GM18873 (cell line): Measurements from ENCODE around the gene TATDN3.
"Not testable (repeated sequence)": the region's sequence is repeated elsewhere in the genome, so short reads cannot be mapped to it uniquely, and the experiment has no call there.

ENCODE experiments used
- ATAC-seq: cut with Tn5 transposase; IDR thresholded peaks from one replicate; pipeline ENCODE4 v1.9.1; 2021; ENCODE audit warnings: mild to moderate bottlenecking, moderate library complexity, moderate number of reproducible peaks; ENCODE audit not compliant: unreplicated experiment, low FRiP score

The TATDN3 gene, protein sequence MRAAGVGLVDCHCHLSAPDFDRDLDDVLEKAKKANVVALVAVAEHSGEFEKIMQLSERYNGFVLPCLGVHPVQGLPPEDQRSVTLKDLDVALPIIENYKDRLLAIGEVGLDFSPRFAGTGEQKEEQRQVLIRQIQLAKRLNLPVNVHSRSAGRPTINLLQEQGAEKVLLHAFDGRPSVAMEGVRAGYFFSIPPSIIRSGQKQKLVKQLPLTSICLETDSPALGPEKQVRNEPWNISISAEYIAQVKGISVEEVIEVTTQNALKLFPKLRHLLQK

DNA sequence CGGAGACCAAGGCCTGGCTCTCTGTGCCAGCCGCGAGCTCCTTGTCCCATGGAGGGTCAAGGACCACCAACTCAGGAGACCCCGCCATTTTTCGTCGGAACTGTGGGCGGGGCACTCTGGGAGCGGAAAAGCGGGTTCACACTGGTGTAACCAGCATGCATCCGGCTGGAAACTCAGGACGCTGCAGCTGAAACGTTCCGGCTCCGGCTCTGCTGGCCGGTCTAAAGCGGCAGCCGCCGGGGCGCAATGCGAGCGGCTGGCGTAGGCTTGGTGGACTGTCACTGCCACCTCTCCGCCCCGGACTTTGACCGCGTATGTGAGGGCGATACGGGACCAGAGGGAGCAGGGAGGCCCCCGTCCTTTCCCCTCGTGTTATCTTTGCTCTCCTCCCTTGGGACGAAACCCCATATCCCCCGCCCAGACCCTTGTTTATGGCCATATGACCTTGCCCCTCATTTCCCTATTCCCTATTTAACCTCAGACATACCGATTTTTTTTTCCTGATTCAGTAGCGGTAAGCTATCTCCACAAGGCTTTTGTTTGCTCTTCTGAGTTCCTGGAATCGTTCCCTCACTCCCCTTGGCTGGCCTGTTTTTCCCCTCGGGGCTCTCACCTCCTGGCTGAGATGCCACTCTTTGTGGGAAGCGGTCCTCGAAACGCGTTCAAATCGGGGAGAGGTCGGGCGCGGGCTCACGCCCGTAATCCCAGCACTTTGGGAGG is at the start of gene TATDN3, which contains the start of gene NSL1:
Gene TATDN3, plus strand, starts transcription at position 219 of the 720 bp plus-strand sequence. Its CDS starts 28 bp downstream, at position 247.
Gene NSL1, minus strand, starts transcription at position 102 of the 720 bp plus-strand sequence. Its CDS starts 14 bp downstream, at position 88.
- ATAC-seq, result peak; percentile 59

DNA sequence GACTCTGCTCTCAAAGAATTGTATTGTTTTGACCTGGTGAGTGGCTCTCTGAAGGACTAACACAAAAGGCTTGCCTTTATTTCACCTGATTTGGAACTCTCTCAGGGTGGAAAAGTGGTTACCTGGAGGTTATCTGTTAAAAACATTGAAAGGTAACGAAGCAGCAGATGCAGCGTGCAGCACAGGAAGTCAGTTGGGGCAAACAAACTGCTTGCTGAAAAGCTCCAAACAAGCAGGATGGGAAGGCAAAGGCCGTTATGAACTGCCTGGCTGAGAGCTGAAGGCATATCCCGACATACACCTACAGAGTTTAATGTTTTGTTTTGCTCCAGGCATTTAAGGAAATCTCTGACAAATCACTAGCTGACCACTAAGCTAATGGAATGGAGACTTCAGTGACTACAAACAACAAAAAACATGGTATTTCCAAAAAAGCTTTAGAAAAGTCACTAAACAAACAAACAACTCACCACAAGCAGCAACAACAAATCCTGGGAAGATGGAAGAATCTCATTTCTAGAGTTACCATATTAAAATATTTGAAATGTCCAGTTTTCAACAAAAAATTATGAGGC is 47.7 kb upstream of the TATDN3 start:
- no peak for ATAC-seq

DNA sequence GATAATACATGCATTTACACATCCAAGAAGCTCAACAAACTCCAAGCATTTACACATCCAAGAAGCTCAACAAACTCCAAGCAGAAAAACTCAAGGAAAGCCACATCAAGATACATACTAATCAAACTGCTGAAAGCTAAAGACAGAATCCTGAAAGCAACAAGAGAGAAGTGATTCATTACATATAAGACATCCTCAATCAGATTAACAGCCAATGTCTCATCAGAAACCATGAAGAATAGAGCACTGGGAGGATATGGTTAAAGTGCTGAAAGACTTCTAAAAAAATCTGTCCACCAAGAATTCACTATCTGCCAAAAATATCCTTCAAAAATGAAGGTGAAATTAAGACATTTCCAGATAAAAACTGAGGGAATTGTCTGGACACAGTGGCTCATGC is 46.4 kb upstream of the TATDN3 start:
- no peak for ATAC-seq

DNA sequence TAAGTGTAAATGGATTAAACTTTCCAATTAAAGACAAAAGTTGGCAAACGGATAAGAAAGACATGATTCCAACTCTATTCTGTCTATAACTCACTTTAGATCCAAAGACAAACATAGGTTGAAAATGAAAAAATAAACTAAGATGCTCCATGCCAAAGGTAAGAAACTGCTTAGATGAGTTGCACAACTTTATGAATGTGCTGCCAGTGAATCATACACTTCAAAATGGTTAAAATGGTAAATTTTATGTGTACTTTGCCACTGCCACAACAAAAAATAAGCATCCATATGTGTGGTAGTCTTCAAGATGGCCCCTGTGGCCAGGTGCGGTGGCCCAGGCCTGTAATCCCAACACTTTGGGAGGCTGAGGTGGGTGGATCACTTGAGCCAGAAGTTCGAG is 45.1 kb upstream of the TATDN3 start:
- ATAC-seq, result no peak

DNA sequence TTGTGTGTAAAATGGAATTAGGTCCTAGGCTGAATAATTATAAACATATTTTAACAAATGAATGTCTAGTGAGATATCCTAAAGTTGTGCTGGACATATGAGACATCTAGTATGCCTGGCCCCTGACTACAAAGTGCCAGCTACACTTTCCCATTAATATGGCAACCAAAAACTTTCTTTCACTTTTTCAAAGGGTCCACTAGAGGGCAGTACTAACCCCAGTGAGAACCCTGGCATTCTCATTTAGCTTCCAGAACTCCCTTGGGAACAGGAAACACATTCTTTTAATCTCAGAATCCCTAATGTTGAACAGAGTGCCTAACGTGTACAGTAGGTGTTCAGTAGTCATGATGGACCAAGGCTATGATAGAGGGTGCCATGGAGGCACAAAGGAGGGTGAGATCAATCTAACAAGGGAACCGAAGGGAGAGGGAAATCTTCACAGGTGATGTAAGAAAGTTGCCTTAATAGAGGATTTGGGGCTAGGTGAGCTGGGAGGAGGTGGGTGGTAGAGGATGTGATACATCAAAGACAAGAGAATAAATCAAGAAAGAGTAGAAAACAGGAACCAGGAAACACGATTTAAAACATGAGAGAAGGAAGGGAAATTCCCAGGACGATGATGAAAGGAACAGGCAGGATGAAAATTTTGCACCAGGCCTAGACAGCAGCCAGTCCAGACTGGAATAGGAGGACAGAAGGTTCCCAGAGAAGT is 41.7 kb upstream of the TATDN3 start:
- ATAC-seq, result no peak

- ATAC-seq, result no peak
Observed at GRCh38 chr1:212752252-212752933, 39.3 kb upstream of the TATDN3 start.

- ATAC-seq, result no peak
Observed at GRCh38 chr1:212752934-212753497, 38.7 kb upstream of the TATDN3 start.

- ATAC-seq, result no peak
Observed at GRCh38 chr1:212753749-212754148, 37.9 kb upstream of the TATDN3 start.

- ATAC-seq, result no peak
Observed at GRCh38 chr1:212754193-212754592, 37.5 kb upstream of the TATDN3 start.

GRCh38 chr1:212754680-212755079 is 37.0 kb upstream of the TATDN3 start:
- ATAC-seq, result no peak

GRCh38 chr1:212759683-212760082 is 32.0 kb upstream of the TATDN3 start:
- ATAC-seq, result no peak

- ATAC-seq, result no peak
Observed at GRCh38 chr1:212760126-212760823, 31.4 kb upstream of the TATDN3 start.

DNA sequence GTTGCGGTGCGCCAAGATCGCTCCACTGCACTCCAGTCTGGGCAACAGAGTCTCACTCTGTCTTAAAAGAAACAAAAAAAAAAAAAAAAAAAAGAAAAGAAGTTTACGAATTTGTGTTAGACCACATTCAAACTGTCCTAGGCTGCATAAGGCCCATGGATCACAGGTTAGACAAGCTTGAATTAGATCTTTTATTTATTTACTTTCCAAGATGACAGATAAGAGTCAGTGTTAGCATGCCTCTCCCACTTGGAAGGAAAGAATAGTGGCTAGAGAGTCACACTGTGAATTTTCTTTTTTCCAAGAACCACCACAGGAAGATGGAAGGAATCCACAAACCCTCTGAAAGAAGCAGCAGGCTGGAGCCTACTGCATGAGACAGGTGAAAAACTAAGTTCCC is 29.5 kb upstream of the TATDN3 start:
- ATAC-seq, result no peak

GRCh38 chr1:212762839-212763238 is 28.9 kb upstream of the TATDN3 start:
- no peak for ATAC-seq

GRCh38 chr1:212764718-212765281 is 26.9 kb upstream of the TATDN3 start:
- not testable (repeated sequence) for ATAC-seq

- ATAC-seq, result not testable (repeated sequence)
Observed at GRCh38 chr1:212766825-212767224, 24.9 kb upstream of the TATDN3 start.

DNA sequence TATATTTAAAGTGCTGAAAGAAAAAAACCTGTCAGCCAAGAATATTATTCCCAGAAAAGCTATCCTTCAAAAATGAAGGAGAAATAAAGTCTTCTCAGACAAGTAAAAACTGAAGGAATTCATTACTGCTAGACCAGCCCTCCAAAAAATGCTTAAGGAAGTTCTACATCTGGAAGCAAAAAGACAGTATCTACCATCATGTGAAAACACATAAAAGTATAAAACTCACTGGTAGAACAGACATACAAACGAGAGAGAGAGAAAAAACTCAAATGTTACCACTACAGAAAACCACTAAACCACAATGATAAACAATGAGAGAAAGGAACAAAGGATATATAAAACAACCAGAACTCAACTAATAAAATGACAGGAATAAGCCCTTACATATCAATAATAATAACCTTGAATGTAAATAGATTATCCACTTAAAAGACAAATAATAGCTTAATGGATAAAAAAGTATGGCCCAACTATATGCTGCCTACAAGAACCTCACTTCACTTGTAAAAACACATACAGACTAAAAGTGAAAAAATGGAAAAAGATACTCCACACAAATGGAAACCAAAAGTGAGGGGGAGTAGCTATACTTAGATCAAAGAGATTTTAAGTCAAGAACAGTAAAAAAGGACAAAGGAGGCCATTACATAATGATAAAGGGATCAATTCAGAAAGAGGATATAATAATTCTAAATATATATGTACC is 22.1 kb upstream of the TATDN3 start:
- no peak for ATAC-seq

- ATAC-seq, result no peak
Observed at GRCh38 chr1:212771341-212771740, 20.4 kb upstream of the TATDN3 start.
